OCI-LY3 (cell line): ENCODE data around the gene NAXE.

Experiments
- EZH2phosphoT487 ChIP-seq: fragments of 200-600 bp; shearing (Covaris generic); IDR thresholded peaks from 2 replicates; pipeline ENCODE4 v1.6.1; 2018; ENCODE audit warnings: antibody characterized with exemption, mixed run types, low read depth
- TF ChIP-seq, protein P1 (sequence below): fragments of 200-600, 300-600 bp; sonication (generic); IDR thresholded peaks from 2 replicates; pipeline ENCODE4 v1.5.1; 2014; ENCODE audit warnings: antibody characterized with exemption, low read length, low read depth

DNA sequence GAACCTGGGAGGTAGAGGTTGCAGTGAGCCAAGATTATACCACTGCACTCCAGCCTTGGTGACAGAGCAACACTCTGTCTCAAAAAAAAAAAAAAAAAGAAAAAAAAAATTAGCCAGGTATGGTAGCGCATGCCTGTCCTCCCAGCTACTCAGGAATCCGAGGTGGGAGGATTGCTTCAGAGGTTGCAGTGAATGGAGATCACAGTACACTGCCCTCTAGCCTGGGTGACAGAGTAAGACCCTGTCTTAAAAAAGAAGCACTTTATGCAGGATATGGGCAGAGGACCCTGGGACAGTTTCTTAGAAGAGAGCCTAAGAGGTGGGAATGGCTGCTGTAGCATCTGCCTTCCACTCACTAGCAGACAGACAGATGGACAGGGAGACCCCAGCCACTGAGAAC, 42.2 kb upstream of the NAXE start:
- TF ChIP-seq, protein P1, sequence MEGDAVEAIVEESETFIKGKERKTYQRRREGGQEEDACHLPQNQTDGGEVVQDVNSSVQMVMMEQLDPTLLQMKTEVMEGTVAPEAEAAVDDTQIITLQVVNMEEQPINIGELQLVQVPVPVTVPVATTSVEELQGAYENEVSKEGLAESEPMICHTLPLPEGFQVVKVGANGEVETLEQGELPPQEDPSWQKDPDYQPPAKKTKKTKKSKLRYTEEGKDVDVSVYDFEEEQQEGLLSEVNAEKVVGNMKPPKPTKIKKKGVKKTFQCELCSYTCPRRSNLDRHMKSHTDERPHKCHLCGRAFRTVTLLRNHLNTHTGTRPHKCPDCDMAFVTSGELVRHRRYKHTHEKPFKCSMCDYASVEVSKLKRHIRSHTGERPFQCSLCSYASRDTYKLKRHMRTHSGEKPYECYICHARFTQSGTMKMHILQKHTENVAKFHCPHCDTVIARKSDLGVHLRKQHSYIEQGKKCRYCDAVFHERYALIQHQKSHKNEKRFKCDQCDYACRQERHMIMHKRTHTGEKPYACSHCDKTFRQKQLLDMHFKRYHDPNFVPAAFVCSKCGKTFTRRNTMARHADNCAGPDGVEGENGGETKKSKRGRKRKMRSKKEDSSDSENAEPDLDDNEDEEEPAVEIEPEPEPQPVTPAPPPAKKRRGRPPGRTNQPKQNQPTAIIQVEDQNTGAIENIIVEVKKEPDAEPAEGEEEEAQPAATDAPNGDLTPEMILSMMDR = no peak
- TF ChIP-seq EZH2phosphoT487 = no peak
